Gastrocnemius medialis (tissue), 4 donors: ENCODE measurements around the gene NCAPG2.

Source experiments
- POLR2A ChIP-seq, 2 donors: fragments of 450-650 bp; IDR thresholded peaks; one replicate each; pipeline ENCODE4 v1.6.1; 2017; ENCODE audit warnings: antibody characterized with exemption in 2 of 2, mild to moderate bottlenecking in 2 of 2, moderate library complexity in 2 of 2
- TF ChIP-seq, protein P1 (sequence below), 5 experiments: fragments of 450-650 bp in 3 of 5; fragments of 200-600 bp in 2 of 5; sonication (generic) in 2 of 5; IDR thresholded peaks in 4 of 5; conservative IDR thresholded peaks in 1 of 5; 1 replicate in 4 of 5; 2 replicates in 1 of 5; pipeline ENCODE4 v1.5.1; 2016 to 2019; ENCODE audit warnings: antibody characterized with exemption in 5 of 5, mild to moderate bottlenecking in 3 of 5, moderate library complexity in 3 of 5

DNA sequence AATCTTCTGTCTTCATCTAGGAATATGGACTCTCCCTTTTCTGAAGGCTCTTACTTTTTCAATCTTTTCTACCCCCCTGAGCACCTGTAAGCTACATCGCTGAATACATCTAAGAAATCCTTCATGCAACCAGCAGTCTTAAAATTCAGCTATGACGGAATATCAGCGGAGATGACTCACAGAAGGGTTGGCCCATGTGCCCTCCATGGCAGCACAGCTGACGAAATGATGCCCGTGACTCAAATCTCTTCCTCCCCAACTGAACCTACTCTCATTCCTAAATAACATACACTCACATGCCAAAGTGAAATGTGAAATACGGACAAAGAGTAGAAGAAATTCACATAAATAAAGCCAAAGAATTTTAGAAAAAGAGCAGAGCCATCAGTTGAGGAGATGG, 30.3 kb upstream of the NCAPG2 start:
- TF ChIP-seq, protein P1, sequence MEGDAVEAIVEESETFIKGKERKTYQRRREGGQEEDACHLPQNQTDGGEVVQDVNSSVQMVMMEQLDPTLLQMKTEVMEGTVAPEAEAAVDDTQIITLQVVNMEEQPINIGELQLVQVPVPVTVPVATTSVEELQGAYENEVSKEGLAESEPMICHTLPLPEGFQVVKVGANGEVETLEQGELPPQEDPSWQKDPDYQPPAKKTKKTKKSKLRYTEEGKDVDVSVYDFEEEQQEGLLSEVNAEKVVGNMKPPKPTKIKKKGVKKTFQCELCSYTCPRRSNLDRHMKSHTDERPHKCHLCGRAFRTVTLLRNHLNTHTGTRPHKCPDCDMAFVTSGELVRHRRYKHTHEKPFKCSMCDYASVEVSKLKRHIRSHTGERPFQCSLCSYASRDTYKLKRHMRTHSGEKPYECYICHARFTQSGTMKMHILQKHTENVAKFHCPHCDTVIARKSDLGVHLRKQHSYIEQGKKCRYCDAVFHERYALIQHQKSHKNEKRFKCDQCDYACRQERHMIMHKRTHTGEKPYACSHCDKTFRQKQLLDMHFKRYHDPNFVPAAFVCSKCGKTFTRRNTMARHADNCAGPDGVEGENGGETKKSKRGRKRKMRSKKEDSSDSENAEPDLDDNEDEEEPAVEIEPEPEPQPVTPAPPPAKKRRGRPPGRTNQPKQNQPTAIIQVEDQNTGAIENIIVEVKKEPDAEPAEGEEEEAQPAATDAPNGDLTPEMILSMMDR (IDR thresholded peaks at IDR 0.05 in 4 of 5, conservative IDR thresholded peaks at IDR 0.05 in 1 of 5): no peak
- TF ChIP-seq POLR2A (IDR thresholded peaks at IDR 0.05): no peak
